Mesothelial cell of epicardium (in vitro differentiated cells): ENCODE measurements around the gene PTPRZ1. TPM values are rescaled to one million over a fixed set of nuclear protein-coding genes. Genes with fewer than 3 reads are reported as not detected.

Experiments used
- DNase-seq, 2 experiments: peaks; one replicate each; pipeline ENCODE4 v3.0.0; 2021; ENCODE audit warnings: low spot score in 2 of 2; ENCODE audit not compliant: unreplicated experiment in 2 of 2
- H3K27ac Mint-ChIP-seq: 2 replicates; pipeline ENCODE4 v1.8.0; 2021; ENCODE audit warnings: mixed read lengths
- H3K27me3 Mint-ChIP-seq: 2 replicates; pipeline ENCODE4 v1.8.0; 2021; ENCODE audit warnings: low read depth, mixed read lengths
- H3K36me3 Mint-ChIP-seq: 2 replicates; pipeline ENCODE4 v1.8.0; 2021; ENCODE audit warnings: mixed read lengths
- H3K4me1 Mint-ChIP-seq: 2 replicates; pipeline ENCODE4 v1.8.0; 2021; ENCODE audit warnings: mixed read lengths
- H3K4me3 Mint-ChIP-seq: 2 replicates; pipeline ENCODE4 v1.8.0; 2021; ENCODE audit warnings: mild to moderate bottlenecking, moderate library complexity, mixed read lengths
- H3K9me3 Mint-ChIP-seq: 2 replicates; pipeline ENCODE4 v1.8.0; 2021; ENCODE audit warnings: mixed read lengths
- CTCF ChIP-seq: fragments of 200-600 bp; sonication (generic); IDR thresholded peaks from one replicate; pipeline ENCODE4 v1.5.0; 2021; ENCODE audit warnings: antibody characterized with exemption; ENCODE audit not compliant: unreplicated experiment
- total RNA-seq: library from RNA; stranded (reverse); gene quantifications from 3 replicates; pipeline ENCODE4 v1.2.1, GENCODE V29; 2021

PTPRZ1 gene
- total RNA-seq, 1 donor from 2014 or later = 3.4 TPM

GRCh38 chr7:121957626-121958025 is 84.7 kb downstream of the PTPRZ1 start:
- H3K4me3 Mint-ChIP-seq = no peak overlapping the region
- no peak overlapping the region for H3K27ac Mint-ChIP-seq
- no peak for DNase-seq
- no peak for TF ChIP-seq CTCF
- H3K4me1 Mint-ChIP-seq = peaks cover 8% of the 10 kb centered on the region
- no peaks in the 10 kb centered on the region for H3K36me3 Mint-ChIP-seq
- no peaks in the 10 kb centered on the region for H3K27me3 Mint-ChIP-seq
- H3K9me3 Mint-ChIP-seq = no peaks in the 10 kb centered on the region

DNA sequence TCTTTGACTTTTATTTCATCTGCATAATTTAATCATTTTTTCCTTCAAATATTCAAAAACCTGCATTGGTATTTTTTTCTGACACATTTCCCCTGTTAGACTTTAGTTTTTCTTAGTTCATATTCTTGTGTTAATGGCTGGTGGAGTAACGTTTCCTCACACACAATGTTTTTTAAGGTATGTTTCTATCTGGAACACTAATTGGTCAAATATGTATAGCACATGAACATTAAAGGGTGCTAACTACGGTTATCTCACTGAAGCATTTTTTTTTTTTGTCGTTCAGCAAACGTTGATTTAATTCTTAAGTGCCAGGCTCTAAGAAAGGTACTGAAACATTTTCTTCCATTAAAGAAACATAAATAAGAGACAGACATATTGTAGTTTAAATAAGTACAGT is 87.7 kb downstream of the PTPRZ1 start:
- Mint-ChIP-seq H3K36me3 (no peaks in the 10 kb centered on the region), H3K27me3 (no peaks in the 10 kb centered on the region), H3K27ac (peak overlapping the region; percentile 48), H3K4me1 (peaks cover 8% of the 10 kb centered on the region), H3K9me3 (no peaks in the 10 kb centered on the region), H3K4me3 (no peak overlapping the region)
- no peak for TF ChIP-seq CTCF
- DNase-seq = no peak

- H3K9me3 Mint-ChIP-seq = no peaks in the 10 kb centered on the region
- peaks cover 8% of the 10 kb centered on the region for H3K4me1 Mint-ChIP-seq
- H3K4me3 Mint-ChIP-seq = no peak overlapping the region
- no peaks in the 10 kb centered on the region for H3K36me3 Mint-ChIP-seq
- no peaks in the 10 kb centered on the region for H3K27me3 Mint-ChIP-seq
- peak overlapping the region; percentile 36 for H3K27ac Mint-ChIP-seq
- TF ChIP-seq CTCF = no peak
- no peak for DNase-seq
Measured at GRCh38 chr7:121961089-121961867, 88.3 kb downstream of the PTPRZ1 start.

GRCh38 chr7:121966276-121966934 is 93.4 kb downstream of the PTPRZ1 start:
- Mint-ChIP-seq H3K4me3 (no peak overlapping the region), H3K27ac (no peak overlapping the region), H3K36me3 (no peaks in the 10 kb centered on the region), H3K9me3 (no peaks in the 10 kb centered on the region), H3K27me3 (no peaks in the 10 kb centered on the region), H3K4me1 (peaks cover under 1% of the 10 kb centered on the region)
- DNase-seq = no peak
- TF ChIP-seq CTCF = no peak

GRCh38 chr7:121966935-121967332 is 94.0 kb downstream of the PTPRZ1 start:
- no peak overlapping the region for H3K27ac Mint-ChIP-seq
- no peaks in the 10 kb centered on the region for H3K4me1 Mint-ChIP-seq
- no peak for TF ChIP-seq CTCF
- no peaks in the 10 kb centered on the region for H3K27me3 Mint-ChIP-seq
- no peak overlapping the region for H3K4me3 Mint-ChIP-seq
- no peak for DNase-seq
- H3K36me3 Mint-ChIP-seq = no peaks in the 10 kb centered on the region
- no peaks in the 10 kb centered on the region for H3K9me3 Mint-ChIP-seq
